NCI-H2107 (cell line): ENCODE measurements around the gene ILF3.
"Not testable (repeated sequence)": the region's sequence is repeated elsewhere in the genome, so short reads cannot be mapped to it uniquely, and the experiment has no call there.

Experiments
- DNase-seq: peaks from one replicate; lab custom pipeline; 2025; lab: John Stamatoyannopoulos, UW

The ILF3 gene

GRCh38 chr19:10642473-10643171 is 11.5 kb upstream of the ILF3 start:
- DNase-seq: no peak

GRCh38 chr19:10643172-10643967 is 10.8 kb upstream of the ILF3 start:
- no peak for DNase-seq

GRCh38 chr19:10643968-10644259 is 10.2 kb upstream of the ILF3 start:
- no peak for DNase-seq

GRCh38 chr19:10644260-10645007 is 9.7 kb upstream of the ILF3 start:
- peak; percentile 49 for DNase-seq

- DNase-seq: no peak
Measured at GRCh38 chr19:10646456-10647159, 7.5 kb upstream of the ILF3 start.

GRCh38 chr19:10648360-10648759 is 5.8 kb upstream of the ILF3 start:
- DNase-seq: no peak

GRCh38 chr19:10651851-10652250 is 2.3 kb upstream of the ILF3 start:
- no peak for DNase-seq

GRCh38 chr19:10653482-10653731 is 739 bp upstream of the ILF3 start:
- DNase-seq: no peak

- peak; percentile 34 for DNase-seq
Measured at GRCh38 chr19:10654610-10655456, 687 bp downstream of the ILF3 start.

- DNase-seq: no peak
Measured at GRCh38 chr19:10655457-10656312, 1.5 kb downstream of the ILF3 start.

- DNase-seq: no peak
Measured at GRCh38 chr19:10660346-10660745, 6.2 kb downstream of the ILF3 start.

GRCh38 chr19:10661946-10662345 is 7.8 kb downstream of the ILF3 start:
- no peak for DNase-seq

- no peak for DNase-seq
Measured at GRCh38 chr19:10662384-10663251, 8.5 kb downstream of the ILF3 start.

- not testable (repeated sequence) for DNase-seq
Measured at GRCh38 chr19:10663252-10663563, 9.1 kb downstream of the ILF3 start.

- DNase-seq: no peak
Measured at GRCh38 chr19:10667867-10668266, 13.7 kb downstream of the ILF3 start.

- no peak for DNase-seq
Measured at GRCh38 chr19:10669246-10669645, 15.1 kb downstream of the ILF3 start.

- DNase-seq: no peak
Measured at GRCh38 chr19:10670182-10670581, 16.0 kb downstream of the ILF3 start.

- no peak for DNase-seq
Measured at GRCh38 chr19:10670876-10671804, 17.0 kb downstream of the ILF3 start.

- DNase-seq: not testable (repeated sequence)
Measured at GRCh38 chr19:10671922-10672321, 17.8 kb downstream of the ILF3 start.
